NCI-H1092 treated with DMSO at 0.1 percent for 48 hours (cell line): ENCODE data around the gene FGF7.
"Not testable (repeated sequence)": the region's sequence is repeated elsewhere in the genome, so short reads cannot be mapped to it uniquely, and the experiment has no call there.

Experiments
- DNase-seq: peaks from one replicate; lab custom pipeline; 2025; lab: John Stamatoyannopoulos, UW

FGF7 gene, protein sequence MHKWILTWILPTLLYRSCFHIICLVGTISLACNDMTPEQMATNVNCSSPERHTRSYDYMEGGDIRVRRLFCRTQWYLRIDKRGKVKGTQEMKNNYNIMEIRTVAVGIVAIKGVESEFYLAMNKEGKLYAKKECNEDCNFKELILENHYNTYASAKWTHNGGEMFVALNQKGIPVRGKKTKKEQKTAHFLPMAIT

DNA sequence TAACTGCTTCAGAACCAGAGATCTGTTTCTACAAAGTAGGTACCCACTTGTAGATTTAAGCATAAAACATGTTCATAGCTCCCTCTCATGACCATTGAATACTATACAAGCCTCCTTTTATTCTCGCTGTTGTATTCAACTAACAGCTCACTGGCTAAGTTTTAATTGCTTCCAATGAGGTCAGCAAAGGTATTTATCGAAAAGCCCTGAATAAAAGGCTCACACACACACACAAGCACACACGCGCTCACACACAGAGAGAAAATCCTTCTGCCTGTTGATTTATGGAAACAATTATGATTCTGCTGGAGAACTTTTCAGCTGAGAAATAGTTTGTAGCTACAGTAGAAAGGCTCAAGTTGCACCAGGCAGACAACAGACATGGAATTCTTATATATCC lies at the start of gene FGF7:
Gene FGF7 (plus strand): TSS at position 222 of the 400 bp plus-strand sequence. CDS start 1,056 bp downstream, outside the sequence.
- DNase-seq, result no peak

GRCh38 chr15:49379996-49380395 lies 43.0 kb upstream of the FGF7 start:
- DNase-seq, result no peak

GRCh38 chr15:49380912-49381311 lies 42.1 kb upstream of the FGF7 start:
- DNase-seq, result no peak

GRCh38 chr15:49382394-49382793 lies 40.6 kb upstream of the FGF7 start:
- no peak for DNase-seq

- DNase-seq, result no peak
Measured at GRCh38 chr15:49383266-49383665, 39.8 kb upstream of the FGF7 start.

DNA sequence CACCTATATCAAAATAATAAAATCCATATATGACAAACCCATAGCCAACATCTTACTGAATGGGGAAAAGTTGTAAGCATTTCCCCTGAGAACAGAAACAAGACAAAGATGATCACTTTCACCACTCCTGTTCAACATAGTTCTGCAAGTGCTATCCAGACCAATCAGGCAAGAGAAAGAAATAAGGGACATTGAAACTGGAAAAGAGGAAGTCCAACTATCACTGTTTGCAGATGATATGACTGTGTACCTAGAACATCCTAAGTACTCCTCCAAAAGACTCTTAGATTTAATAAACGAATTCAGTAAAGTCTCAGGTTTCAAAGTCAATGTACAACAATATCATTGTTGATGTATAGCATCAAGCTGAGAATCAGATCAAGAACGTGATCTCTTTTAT lies 35.6 kb upstream of the FGF7 start:
- DNase-seq, result no peak

DNA sequence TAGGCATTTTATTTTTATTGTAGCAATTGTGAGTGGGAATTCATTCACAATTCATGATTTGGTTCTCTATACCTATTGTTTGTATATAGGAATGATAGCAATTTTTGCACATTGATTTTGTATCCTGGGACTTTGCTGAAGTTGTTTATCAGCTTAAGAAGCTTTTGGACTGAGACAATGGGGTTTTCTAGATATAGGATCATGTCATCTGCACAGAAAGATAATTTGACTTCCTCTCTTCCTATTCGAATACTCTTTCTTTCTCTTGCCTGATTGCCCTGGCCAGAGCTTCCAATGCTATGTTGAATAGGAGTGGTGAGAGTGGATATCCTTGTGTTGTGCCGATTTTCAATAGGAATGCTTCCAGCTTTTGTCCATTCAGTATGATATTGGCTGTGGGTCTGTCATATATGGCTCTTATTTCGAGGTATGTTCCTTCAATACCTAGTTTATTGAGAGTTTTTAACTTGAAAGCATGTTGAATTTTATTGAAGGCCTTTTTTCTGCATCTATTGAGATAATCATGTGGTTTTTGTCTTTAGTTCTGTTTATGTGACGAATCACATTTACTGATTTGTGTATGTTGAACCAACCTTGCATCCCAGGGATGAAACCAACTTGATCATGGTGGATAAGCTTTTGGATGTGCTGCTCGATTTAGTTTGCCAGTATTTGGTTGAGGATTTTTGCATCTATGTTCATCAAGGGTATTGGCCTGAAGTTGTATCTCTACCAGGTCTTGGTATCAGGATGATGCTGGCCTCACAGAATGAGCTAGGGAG lies 20.3 kb upstream of the FGF7 start:
- DNase-seq, result not testable (repeated sequence)

DNA sequence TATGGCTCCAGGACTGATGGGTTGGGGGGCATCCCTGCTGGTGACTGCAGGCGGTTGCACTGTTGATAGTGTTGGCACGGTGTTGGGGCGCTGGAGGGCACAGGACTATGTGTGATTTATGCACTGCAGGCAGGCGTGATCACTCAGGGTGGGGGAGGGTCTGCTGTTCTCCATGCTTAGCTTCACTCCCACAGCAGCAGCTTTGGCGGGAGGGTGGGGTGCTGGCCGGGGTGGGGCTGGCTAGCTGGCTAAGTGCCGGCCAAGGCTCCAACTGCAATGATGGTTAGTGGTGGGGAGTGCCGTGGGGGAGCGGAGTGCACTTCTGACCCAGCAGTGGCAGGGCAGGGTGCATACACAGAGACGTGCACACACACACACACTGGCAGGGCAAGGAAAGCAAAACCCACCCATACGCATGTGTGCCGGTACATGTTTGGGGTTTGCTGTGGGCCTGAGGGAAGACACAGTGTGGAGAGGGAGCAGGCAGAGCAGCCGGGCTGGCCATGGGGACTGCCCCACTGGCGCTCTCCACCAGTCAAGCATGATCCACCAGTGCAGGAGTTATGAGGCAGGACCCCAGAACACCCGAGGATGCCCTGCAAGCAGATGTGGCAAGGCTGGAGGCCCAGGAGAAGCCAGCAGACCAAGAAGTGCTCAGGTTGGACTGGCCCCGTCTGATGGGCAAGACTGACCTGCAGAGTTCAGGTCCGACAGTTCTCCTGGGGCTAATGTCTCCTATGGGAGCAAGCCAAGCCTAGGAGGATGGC lies 16.5 kb upstream of the FGF7 start:
- DNase-seq, result no peak

DNA sequence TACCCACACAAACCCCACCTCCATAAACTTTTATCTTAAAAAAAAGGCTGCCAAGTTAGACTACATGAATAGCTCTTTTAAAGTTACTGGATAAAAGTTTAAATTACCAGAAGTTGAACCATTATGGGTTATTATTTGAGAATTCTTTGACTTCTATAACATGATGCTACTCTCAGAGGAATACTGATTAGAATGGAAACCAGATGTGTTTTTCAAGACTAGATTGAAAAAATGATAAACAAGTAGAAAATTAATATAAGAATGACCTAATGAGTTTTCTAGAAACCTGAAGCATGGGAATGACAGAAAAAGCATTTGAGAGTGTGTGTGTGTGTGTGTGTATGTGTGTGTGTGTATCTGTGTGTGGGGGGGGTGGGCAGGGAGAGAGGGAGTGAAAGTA lies 12.4 kb upstream of the FGF7 start:
- no peak for DNase-seq

GRCh38 chr15:49412797-49413196 lies 10.2 kb upstream of the FGF7 start:
- no peak for DNase-seq

- DNase-seq, result no peak
Measured at GRCh38 chr15:49415149-49415548, 7.9 kb upstream of the FGF7 start.

DNA sequence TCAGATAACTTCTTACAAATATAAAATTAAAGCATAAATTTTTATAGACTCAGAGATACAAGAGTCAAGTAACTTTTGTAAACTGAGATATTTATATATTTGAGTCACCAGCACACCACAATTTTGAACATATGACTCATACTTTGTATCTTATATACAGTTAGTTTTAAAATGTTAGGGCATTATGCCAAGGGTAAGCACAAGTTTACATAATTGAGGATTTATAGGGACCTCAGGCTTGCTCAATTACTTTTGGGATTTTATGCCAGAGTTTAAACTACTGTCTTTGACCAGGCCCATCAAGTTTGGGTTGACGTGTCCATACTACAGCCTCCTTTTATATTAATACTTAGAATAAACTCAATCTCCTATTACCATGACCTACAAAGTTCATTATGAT lies 7.4 kb upstream of the FGF7 start:
- DNase-seq, result no peak

DNA sequence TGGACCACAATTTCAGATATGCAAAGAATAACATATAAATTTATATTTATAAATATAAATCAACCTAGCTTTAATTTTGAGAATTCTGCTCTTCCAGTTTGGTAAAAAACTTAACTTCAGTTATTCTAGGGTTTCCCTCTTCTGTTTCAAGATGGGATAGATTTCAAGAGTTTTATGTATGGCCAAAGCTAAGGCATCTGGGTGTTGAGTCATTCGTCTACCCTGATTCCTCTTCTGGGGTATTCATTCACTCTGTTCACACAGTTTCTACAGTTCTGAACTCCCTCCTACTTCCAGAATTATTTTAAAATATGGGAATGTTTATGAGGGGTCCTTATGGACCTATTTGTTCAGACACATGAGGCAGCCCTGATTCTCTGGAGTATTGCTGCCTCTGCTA lies 4.2 kb upstream of the FGF7 start:
- DNase-seq, result no peak

DNA sequence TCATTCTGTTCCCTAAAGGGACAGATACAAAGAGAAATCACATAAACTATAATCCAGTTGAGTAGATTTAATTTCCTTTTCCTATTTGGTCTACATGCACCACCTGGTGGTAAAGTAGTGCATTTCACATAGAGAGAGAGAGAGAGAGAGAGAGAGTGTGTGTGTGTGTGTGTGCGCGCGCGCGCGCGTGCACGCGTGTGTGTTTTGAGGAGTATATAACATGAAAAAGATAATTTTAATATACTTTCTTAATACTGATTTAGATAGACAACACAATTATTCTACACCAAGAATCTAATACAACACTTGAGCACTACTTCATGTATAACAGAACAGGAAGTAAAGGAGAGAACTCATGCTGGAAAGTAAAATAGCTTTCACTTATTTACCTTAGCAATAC lies 1.1 kb upstream of the FGF7 start:
- DNase-seq, result peak; percentile 22

GRCh38 chr15:49423901-49424550 lies 984 bp downstream of the FGF7 start:
- no peak for DNase-seq

- no peak for DNase-seq
Measured at GRCh38 chr15:49424954-49425353, 1.9 kb downstream of the FGF7 start.

GRCh38 chr15:49427372-49427771 lies 4.3 kb downstream of the FGF7 start:
- no peak for DNase-seq

DNA sequence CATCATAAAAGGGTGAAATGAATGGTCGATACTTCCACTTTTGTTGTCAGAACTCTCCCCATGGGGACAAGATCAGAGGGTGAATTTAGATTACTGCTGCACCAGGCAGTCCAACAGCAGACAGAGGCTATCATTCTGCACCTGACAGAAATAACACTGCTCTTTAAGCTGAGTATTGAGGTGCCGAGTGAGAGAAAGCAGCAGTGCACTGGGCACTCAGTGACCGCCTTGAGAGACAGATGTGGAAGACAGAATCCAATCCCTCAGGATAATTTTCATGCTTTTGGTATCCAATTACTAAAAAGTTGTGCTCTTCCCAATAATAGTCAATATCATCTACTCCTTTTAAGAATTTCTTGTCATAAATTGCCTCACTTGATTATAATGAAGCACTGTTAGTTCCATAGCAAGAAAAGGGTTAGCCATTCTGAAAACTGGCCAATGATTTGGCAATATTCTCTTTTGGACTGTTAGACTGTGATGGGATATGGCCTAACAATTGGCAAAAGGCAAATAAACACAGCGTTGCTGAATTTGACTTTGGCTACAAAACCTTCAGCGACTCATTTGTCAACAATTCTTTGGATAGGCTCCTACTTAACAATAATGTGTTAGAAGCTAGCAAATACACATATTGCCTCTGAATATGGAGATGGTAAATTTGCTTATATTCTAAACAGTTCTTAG lies 5.5 kb downstream of the FGF7 start:
- no peak for DNase-seq

GRCh38 chr15:49430046-49430445 lies 7.0 kb downstream of the FGF7 start:
- no peak for DNase-seq

DNA sequence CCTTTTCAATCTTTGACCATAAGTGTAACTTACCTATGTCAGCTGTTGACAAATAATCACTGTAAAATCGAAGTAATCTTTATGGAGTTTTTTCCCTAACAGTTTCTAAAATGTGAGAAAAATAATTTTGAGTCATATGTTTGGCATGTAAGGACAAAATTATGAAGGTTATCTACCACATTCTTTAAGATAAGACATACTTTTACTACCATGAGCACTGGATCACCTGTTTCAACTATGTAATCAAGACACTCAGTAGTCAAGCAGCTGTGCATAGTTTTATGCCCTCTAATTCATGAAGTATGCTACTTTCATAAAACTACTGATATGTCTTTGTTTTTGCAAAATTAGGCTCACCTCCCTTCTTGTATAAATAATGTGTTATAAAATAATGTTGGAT lies 12.1 kb downstream of the FGF7 start:
- DNase-seq, result no peak

- DNase-seq, result no peak
Measured at GRCh38 chr15:49436751-49437150, 13.7 kb downstream of the FGF7 start.
